T-helper 2 cell treated with Interferon-gamma antibody and Interleukin-4, amounts not matched to agents 100 ng/mL and 5 ng/mL, for 36 hours (primary cell): Measurements from ENCODE around the gene GDPD3. TPM values are rescaled to one million over a fixed set of nuclear protein-coding genes. Genes with fewer than 3 reads are reported as not detected.
"Not testable (repeated sequence)": the region's sequence is repeated elsewhere in the genome, so short reads cannot be mapped to it uniquely, and the experiment has no call there.

ENCODE experiments used
- intact Hi-C: fragments of 100-400 bp; cut with micrococcal nuclease; formaldehyde crosslinking; loops from one replicate; pipeline ENCODE4 v1.15.1; 2023
- total RNA-seq: library from RNA; stranded (reverse); gene quantifications from 2 replicates; pipeline ENCODE4 v1.2.3, GENCODE V29; 2022

GDPD3 gene
- 7.7 and 8.7 TPM in 2 replicates for total RNA-seq

- intact Hi-C loops, result loop anchor here (2.0 kb wide), 1 partner anchor 296 kb away; no protein-coding TSS in a partner anchor
Measured at GRCh38 chr16:30113031-30113710, at the start of gene GDPD3. Gene GDPD3 (minus strand): TSS chr16:30113537. CDS start chr16:30113478, 59 bp downstream.

- intact Hi-C loops, result no loop called here
Measured at GRCh38 chr16:30157214-30157613, 43.9 kb upstream of the GDPD3 start.

GRCh38 chr16:30155188-30155587 lies 41.9 kb upstream of the GDPD3 start:
- intact Hi-C loops, result no loop called here

- intact Hi-C loops, result no loop called here
Measured at GRCh38 chr16:30152517-30152916, 39.2 kb upstream of the GDPD3 start.

GRCh38 chr16:30151091-30151490 lies 37.8 kb upstream of the GDPD3 start:
- intact Hi-C loops, result no loop called here

- intact Hi-C loops, result no loop called here
Measured at GRCh38 chr16:30149250-30149930, 36.1 kb upstream of the GDPD3 start.

- intact Hi-C loops, result no loop called here
Measured at GRCh38 chr16:30147843-30148510, 34.6 kb upstream of the GDPD3 start.

GRCh38 chr16:30145657-30146056 lies 32.3 kb upstream of the GDPD3 start:
- intact Hi-C loops, result no loop called here

GRCh38 chr16:30144917-30145316 lies 31.6 kb upstream of the GDPD3 start:
- intact Hi-C loops, result no loop called here

- intact Hi-C loops, result no loop called here
Measured at GRCh38 chr16:30144017-30144416, 30.7 kb upstream of the GDPD3 start.

- intact Hi-C loops, result no loop called here
Measured at GRCh38 chr16:30143347-30143702, 30.0 kb upstream of the GDPD3 start.

GRCh38 chr16:30142672-30143346 lies 29.5 kb upstream of the GDPD3 start:
- intact Hi-C loops, result no loop called here

- intact Hi-C loops, result no loop called here
Measured at GRCh38 chr16:30141750-30142149, 28.4 kb upstream of the GDPD3 start.

- intact Hi-C loops, result no loop called here
Measured at GRCh38 chr16:30139583-30140481, 26.5 kb upstream of the GDPD3 start.

- intact Hi-C loops, result no loop called here
Measured at GRCh38 chr16:30137897-30138296, 24.6 kb upstream of the GDPD3 start.

GRCh38 chr16:30136971-30137605 lies 23.8 kb upstream of the GDPD3 start:
- intact Hi-C loops, result no loop called here

- intact Hi-C loops, result no loop called here
Measured at GRCh38 chr16:30132591-30132990, 19.3 kb upstream of the GDPD3 start.

- intact Hi-C loops, result no loop called here
Measured at GRCh38 chr16:30131869-30132475, 18.6 kb upstream of the GDPD3 start.

- intact Hi-C loops, result no loop called here
Measured at GRCh38 chr16:30127993-30128392, 14.7 kb upstream of the GDPD3 start.

- intact Hi-C loops, result not testable (repeated sequence)
Measured at GRCh38 chr16:30125690-30126089, 12.4 kb upstream of the GDPD3 start.
